ENCODE data around the gene CCT6B.

Gene CCT6B

GRCh38 chr17:34926661-34927060, 34.6 kb downstream of the CCT6B start:
- Mint-ChIP-seq H3K4me3 (no peak overlapping the region), H3K27me3 (no peaks in the 10 kb centered on the region), H3K36me3 (peaks cover 11% of the 10 kb centered on the region)

DNA sequence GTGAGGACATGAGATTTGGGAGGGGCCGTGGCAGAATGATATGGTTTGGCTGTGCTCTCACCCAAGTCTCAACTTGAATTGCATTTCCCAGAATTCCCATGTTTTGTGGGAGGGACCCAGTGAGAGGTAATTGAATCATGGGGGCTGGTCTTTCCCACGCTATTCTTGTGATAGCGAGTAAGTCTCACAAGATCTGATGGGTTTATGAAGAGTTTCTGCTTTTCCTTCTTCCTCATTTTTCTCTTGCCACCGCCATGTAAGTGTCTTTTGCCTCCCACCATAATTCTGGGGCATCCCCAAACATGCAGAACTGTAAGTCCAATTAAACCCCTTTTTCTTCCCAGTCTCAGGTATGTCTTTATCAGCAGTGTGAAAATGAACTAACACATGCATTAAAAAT, 40.6 kb downstream of the CCT6B start:
- Mint-ChIP-seq H3K4me3 (no peak overlapping the region), H3K27me3 (peaks cover 9% of the 10 kb centered on the region), H3K4me1 (no peaks in the 10 kb centered on the region), H3K27ac (no peak overlapping the region), H3K9me3 (no peaks in the 10 kb centered on the region), H3K36me3 (no peaks in the 10 kb centered on the region)
- no peak for ATAC-seq

More at GRCh38 chr17:34926661-34927060, 34.6 kb downstream of the CCT6B start:
- no peak overlapping the region for H3K27ac Mint-ChIP-seq
- H3K9me3 Mint-ChIP-seq, result no peaks in the 10 kb centered on the region
- H3K4me1 Mint-ChIP-seq, result no peaks in the 10 kb centered on the region
- ATAC-seq, result no peak

DNA sequence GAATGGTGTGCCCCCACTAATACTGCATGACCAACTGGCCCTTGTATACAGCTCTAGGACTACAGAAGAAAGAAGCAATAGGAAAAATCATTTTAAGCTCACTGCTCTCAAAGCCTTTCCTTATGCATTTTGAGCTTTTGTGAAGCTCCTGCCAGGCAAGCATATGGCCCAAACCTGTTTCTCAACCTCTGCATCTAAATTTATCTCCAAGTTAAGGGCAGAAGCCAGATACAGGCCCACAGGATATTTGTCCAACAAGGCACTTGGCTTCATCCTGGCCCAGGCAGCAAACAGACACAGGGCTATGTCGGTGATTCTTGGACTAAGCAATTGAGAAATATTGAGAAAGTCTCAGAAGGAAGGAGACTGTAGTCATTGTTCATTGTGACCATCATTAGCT, 43.9 kb downstream of the CCT6B start:
- peaks cover 9% of the 10 kb centered on the region for H3K27me3 Mint-ChIP-seq
- H3K27ac Mint-ChIP-seq, result no peak overlapping the region
- peaks cover 7% of the 10 kb centered on the region for H3K4me1 Mint-ChIP-seq
- ATAC-seq, result no peak
- no peaks in the 10 kb centered on the region for H3K36me3 Mint-ChIP-seq
- no peaks in the 10 kb centered on the region for H3K9me3 Mint-ChIP-seq
- H3K4me3 Mint-ChIP-seq, result no peak overlapping the region

DNA sequence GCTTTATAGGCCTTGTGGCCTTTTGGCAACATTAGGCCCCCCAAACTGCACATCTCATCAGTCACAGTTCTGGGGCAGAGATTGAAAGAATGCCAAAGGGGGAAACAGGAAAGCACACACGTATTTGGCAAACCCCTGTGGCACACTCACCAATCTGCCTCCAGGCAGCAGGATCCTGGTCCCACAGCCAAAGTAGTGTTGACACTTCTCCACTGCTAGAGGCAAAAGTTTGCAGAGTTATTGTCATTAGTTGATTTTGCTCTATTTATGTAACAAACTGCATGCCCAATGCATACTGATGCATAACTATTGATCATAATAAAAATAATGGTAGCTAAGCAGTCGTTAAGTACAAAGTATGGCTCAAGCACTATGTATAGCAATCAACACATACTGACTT, 45.1 kb downstream of the CCT6B start:
- no peaks in the 10 kb centered on the region for H3K36me3 Mint-ChIP-seq
- H3K4me3 Mint-ChIP-seq, result no peak overlapping the region
- peaks cover 14% of the 10 kb centered on the region for H3K27me3 Mint-ChIP-seq
- H3K4me1 Mint-ChIP-seq, result peaks cover 7% of the 10 kb centered on the region
- no peak for ATAC-seq
- H3K27ac Mint-ChIP-seq, result no peak overlapping the region
- H3K9me3 Mint-ChIP-seq, result no peaks in the 10 kb centered on the region

DNA sequence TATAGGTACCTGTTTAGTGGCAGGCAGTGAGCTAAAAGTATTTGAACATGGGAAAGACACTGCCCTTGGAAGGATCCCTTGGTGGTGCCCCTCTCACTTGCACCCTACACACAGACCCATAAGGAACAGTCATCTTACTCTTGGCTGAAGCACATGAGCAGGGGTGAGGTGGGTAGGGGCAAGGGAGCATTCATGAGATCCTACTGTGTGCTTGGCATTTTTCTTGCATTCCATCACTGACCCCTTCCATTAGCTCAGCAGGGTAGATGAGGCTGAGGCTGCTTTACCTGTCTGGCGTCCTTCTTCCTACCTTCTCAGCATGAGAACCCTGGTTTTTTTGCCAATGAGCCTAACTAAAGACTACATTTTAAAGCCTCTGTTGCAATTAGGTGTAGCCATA, 48.3 kb downstream of the CCT6B start:
- peaks cover 15% of the 10 kb centered on the region for H3K4me1 Mint-ChIP-seq
- no peak overlapping the region for H3K27ac Mint-ChIP-seq
- no peaks in the 10 kb centered on the region for H3K9me3 Mint-ChIP-seq
- H3K4me3 Mint-ChIP-seq, result no peak overlapping the region
- peaks cover 32% of the 10 kb centered on the region for H3K27me3 Mint-ChIP-seq
- H3K36me3 Mint-ChIP-seq, result no peaks in the 10 kb centered on the region
- ATAC-seq, result no peak

DNA sequence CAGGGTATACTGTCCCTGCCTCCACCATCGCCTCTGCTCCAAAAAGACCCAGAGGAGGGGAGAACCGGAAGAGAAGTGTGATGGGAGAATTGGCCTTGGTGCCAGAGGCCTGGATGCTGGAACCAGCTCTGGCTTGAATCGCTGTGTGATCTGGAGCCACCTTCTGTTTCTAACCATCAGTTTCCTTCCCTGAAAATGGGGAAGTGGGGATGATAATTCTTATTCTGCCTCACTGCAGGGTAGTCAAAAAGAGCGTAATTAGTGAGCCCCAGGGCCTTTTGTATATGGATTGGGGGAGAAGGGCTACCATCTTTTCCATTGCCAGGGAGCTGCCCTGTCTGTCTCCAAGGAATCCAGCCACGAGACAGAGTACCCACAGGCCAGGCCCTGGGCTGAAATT, 52.2 kb downstream of the CCT6B start:
- ATAC-seq, result no peak
- peaks cover 33% of the 10 kb centered on the region for H3K27me3 Mint-ChIP-seq
- H3K9me3 Mint-ChIP-seq, result no peaks in the 10 kb centered on the region
- no peak overlapping the region for H3K27ac Mint-ChIP-seq
- H3K4me3 Mint-ChIP-seq, result no peak overlapping the region
- H3K36me3 Mint-ChIP-seq, result no peaks in the 10 kb centered on the region
- peaks cover 15% of the 10 kb centered on the region for H3K4me1 Mint-ChIP-seq

GRCh38 chr17:34902831-34903547, 58.3 kb downstream of the CCT6B start:
- no peaks in the 10 kb centered on the region for H3K36me3 Mint-ChIP-seq
- no peak overlapping the region for H3K4me3 Mint-ChIP-seq
- no peaks in the 10 kb centered on the region for H3K9me3 Mint-ChIP-seq
- no peak for ATAC-seq
- H3K27me3 Mint-ChIP-seq, result peaks cover 36% of the 10 kb centered on the region
- no peaks in the 10 kb centered on the region for H3K4me1 Mint-ChIP-seq
- H3K27ac Mint-ChIP-seq, result no peak overlapping the region

- Mint-ChIP-seq H3K27me3 (peaks cover 65% of the 10 kb centered on the region), H3K4me1 (no peaks in the 10 kb centered on the region), H3K27ac (no peak overlapping the region), H3K36me3 (no peaks in the 10 kb centered on the region), H3K9me3 (no peaks in the 10 kb centered on the region), H3K4me3 (no peak overlapping the region)
- no peak for ATAC-seq
Observed at GRCh38 chr17:34899643-34900291, 61.5 kb downstream of the CCT6B start.

GRCh38 chr17:34895383-34895782, 65.9 kb downstream of the CCT6B start:
- peaks cover 76% of the 10 kb centered on the region for H3K27me3 Mint-ChIP-seq
- H3K27ac Mint-ChIP-seq, result no peak overlapping the region
- no peaks in the 10 kb centered on the region for H3K36me3 Mint-ChIP-seq
- ATAC-seq, result no peak
- no peaks in the 10 kb centered on the region for H3K4me1 Mint-ChIP-seq
- no peaks in the 10 kb centered on the region for H3K9me3 Mint-ChIP-seq
- H3K4me3 Mint-ChIP-seq, result no peak overlapping the region

DNA sequence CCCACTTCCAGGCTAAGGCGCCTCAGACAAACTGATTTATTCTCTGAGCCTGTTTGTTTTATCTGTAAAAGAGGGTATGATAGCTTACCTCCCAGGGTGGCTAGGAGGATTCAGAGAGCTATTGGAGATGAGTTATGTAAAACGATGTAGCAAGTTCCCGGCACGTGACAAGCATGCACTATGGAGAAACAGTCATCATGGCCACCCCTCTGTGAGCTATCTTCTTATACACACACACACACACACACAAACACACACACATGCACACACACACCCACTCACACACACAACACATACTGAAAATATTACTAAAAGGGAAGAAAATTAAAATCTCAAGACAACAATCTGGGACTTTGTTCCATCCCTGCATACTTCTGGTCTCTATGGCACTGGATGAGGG, 66.3 kb downstream of the CCT6B start:
- H3K36me3 Mint-ChIP-seq, result no peaks in the 10 kb centered on the region

DNA sequence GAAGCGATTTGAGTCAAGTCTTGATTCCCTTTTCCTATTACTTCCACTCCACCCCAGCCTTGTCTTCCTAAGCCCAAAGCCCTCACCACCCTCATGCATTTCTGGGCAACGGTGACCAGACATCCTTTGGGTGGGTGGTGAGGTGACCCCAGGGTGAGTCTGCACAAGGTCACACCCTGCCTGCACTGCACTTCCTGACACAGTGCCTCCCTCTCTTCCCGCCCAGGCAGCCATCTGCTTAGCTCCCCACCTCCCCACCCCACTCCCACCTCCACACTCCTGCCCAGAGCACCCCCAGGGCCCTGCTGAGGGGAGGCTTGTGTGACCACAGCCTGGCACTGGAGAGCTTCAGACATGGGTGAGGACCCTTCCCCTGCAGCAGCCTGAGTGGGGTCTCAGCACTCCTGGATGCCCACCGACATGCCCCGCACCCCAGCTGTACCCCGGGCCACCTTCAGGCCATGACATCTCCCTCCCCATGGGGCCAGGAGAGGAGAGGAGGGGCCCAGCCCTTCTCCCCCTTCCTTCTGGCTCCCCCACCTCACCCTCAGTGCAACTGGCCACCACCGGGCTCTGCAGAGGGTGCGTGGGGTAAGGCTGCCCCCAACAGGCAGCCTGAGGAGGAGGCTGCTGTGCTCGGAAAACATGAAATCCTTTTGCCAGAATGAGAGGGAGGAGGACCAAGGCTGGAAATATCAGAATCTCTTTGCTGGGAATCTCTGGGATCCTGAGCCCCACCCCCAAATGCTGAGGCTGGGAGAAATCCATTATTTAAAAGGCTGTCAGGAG, 68.6 kb downstream of the CCT6B start:
- H3K36me3 Mint-ChIP-seq, result no peaks in the 10 kb centered on the region
- H3K27me3 Mint-ChIP-seq, result peaks cover 73% of the 10 kb centered on the region
- ATAC-seq, result no peak

More for the DNA sequence above, 66.3 kb downstream of the CCT6B start:
- ATAC-seq, result no peak
- Mint-ChIP-seq H3K27ac (no peak overlapping the region), H3K27me3 (peaks cover 76% of the 10 kb centered on the region), H3K9me3 (no peaks in the 10 kb centered on the region), H3K4me3 (no peak overlapping the region), H3K4me1 (no peaks in the 10 kb centered on the region)

GRCh38 chr17:34886831-34887230, 74.4 kb downstream of the CCT6B start:
- Mint-ChIP-seq H3K27ac (no peak overlapping the region), H3K4me1 (peaks cover 10% of the 10 kb centered on the region), H3K36me3 (no peaks in the 10 kb centered on the region), H3K27me3 (peaks cover 57% of the 10 kb centered on the region), H3K9me3 (no peaks in the 10 kb centered on the region), H3K4me3 (no peak overlapping the region)
- no peak for ATAC-seq

More for the DNA sequence above, 68.6 kb downstream of the CCT6B start:
- Mint-ChIP-seq H3K27ac (no peak overlapping the region), H3K4me1 (no peaks in the 10 kb centered on the region), H3K4me3 (no peak overlapping the region), H3K9me3 (no peaks in the 10 kb centered on the region)

DNA sequence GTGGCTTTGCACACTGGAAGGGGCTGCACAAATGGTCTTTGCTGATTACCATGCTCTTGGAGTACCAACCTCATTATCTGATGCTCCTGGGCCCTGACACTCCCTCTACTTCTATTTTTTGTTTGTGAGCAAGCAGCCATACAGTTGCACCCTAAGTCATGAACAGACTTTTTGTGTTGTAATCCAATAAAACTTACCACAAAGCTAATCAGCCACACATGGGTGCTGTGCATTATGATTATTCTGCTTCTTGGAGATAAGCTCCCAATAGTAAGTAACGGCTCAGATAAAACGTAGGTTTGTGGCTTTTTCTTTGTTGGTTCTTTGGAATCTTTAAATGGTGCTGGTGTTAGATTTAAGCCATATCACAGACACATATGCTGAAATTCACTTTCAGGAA, 76.2 kb downstream of the CCT6B start:
- peaks cover 6% of the 10 kb centered on the region for H3K9me3 Mint-ChIP-seq

DNA sequence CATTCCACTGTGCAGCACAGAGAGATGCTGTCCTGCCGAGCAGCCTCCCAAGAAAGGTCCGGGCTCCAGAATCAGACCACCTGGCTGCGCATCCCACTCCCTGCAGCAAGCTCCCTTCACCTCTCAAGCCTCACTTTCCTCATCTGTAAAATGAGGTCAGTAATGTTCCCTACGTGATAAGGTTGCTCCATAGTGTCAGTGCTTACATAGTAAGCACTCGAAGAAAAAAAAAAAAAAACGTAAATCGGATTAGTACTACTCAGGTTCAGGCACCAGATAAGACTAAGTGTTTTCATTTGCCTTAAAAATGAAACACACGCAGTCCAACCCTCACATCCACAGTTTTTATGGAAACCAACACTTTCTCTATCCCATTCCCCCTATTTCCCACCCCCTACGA, 76.7 kb downstream of the CCT6B start:
- Mint-ChIP-seq H3K27ac (no peak overlapping the region), H3K4me1 (peaks cover 10% of the 10 kb centered on the region), H3K4me3 (no peak overlapping the region), H3K36me3 (no peaks in the 10 kb centered on the region), H3K9me3 (peaks cover 9% of the 10 kb centered on the region), H3K27me3 (peaks cover 55% of the 10 kb centered on the region)
- ATAC-seq, result no peak

More for the DNA sequence above, 76.2 kb downstream of the CCT6B start:
- Mint-ChIP-seq H3K36me3 (no peaks in the 10 kb centered on the region), H3K27me3 (peaks cover 55% of the 10 kb centered on the region), H3K4me1 (peaks cover 10% of the 10 kb centered on the region), H3K27ac (no peak overlapping the region), H3K4me3 (no peak overlapping the region)
- no peak for ATAC-seq

GRCh38 chr17:34883106-34884000, 77.9 kb downstream of the CCT6B start:
- ATAC-seq, result no peak
- Mint-ChIP-seq H3K4me3 (no peak overlapping the region), H3K36me3 (no peaks in the 10 kb centered on the region), H3K9me3 (peaks cover 9% of the 10 kb centered on the region), H3K27me3 (peaks cover 57% of the 10 kb centered on the region), H3K27ac (no peak overlapping the region), H3K4me1 (peaks cover 10% of the 10 kb centered on the region)

All from stimulated activated memory B cell treated with anti-CD40 and anti-IgM and Interleukin-4, amounts not matched to agents 10 μg/mL and 1 μg/mL and 100 μg/mL, for 72 hours (primary cell).